Panc1 (cell line): ENCODE measurements around the gene ACSM4.

Experiments used
- CTCF ChIP-seq: fragments of 450-650 bp; IDR thresholded peaks from 2 replicates; pipeline ENCODE4 v1.5.1; 2017; ENCODE audit warnings: mild to moderate bottlenecking
- POLR2AphosphoS5 ChIP-seq: IDR thresholded peaks from 2 replicates; pipeline ENCODE4 v1.6.1; 2012; ENCODE audit warnings: mild to moderate bottlenecking, low read depth, low read length, moderate library complexity

DNA sequence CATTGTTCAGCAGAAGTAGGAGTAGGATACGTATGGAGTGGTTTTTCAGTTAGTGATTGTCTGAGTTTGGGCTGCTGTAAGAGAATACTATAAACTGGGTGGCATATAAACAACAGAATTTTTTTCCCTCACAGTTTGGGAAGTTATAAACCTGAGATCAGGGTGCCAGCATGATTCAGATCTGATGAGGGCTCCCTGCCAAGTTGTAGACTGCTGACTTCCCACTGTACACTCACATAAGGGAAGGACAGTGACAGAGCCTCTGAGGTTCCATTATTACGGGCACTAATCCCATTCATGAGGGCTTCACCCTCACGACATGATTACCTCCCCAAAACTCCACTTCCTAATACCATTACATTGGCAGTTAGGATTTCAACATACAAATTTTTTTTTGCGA is 50.7 kb downstream of the ACSM4 start:
- TF ChIP-seq CTCF (no peak), POLR2AphosphoS5 (no peak)
